Heart right ventricle (tissue), 16 donors: ENCODE data around the gene HPCAL1. TPM values are rescaled to one million over a fixed set of nuclear protein-coding genes. Genes with fewer than 3 reads are reported as not detected.

Source experiments
- ATAC-seq, 8 donors: fragments of 200-7000 bp; cut with Tn5 transposase; one replicate each; pipeline ENCODE4 v1.9.1; 2020; ENCODE audit warnings: mild to moderate bottlenecking in 8 of 8, moderate library complexity in 8 of 8, moderate number of reproducible peaks in 1 of 8
- DNase-seq, 2 donors: peaks; one replicate each; pipeline ENCODE4 v3.0.0-alpha.2; 2020
- H3K27ac ChIP-seq, 10 donors: fragments of 200-600 bp; sonication (generic) in 2 of 10; one replicate each; pipeline versions ENCODE4 v1.5.0 to v1.8.0; 2020 to 2022; ENCODE audit warnings: mild to moderate bottlenecking in 3 of 10
- H3K27me3 ChIP-seq, 7 donors: fragments of 200-600 bp; one replicate each; pipeline ENCODE4 v1.8.0; 2021 to 2022; ENCODE audit warnings: mild to moderate bottlenecking in 2 of 7
- H3K36me3 ChIP-seq, 9 donors: fragments of 200-600 bp; sonication (generic) in 1 of 9; one replicate each; pipeline versions ENCODE4 v1.5.0 to v1.8.0; 2020 to 2022; ENCODE audit warnings: mild to moderate bottlenecking in 2 of 9
- H3K4me1 ChIP-seq, 9 donors: fragments of 200-600 bp; sonication (generic) in 1 of 9; one replicate each; pipeline versions ENCODE4 v1.5.0 to v1.8.0; 2020 to 2022; ENCODE audit warnings: mild to moderate bottlenecking in 4 of 9
- H3K4me3 ChIP-seq, 10 donors: fragments of 200-600 bp; sonication (generic) in 2 of 10; one replicate each; pipeline versions ENCODE4 v1.5.0 to v1.8.0; 2020 to 2022; ENCODE audit warnings: mild to moderate bottlenecking in 7 of 10, moderate library complexity in 2 of 10
- H3K9me3 ChIP-seq, 11 donors: fragments of 200-600 bp in 10 of 11; sonication (generic) in 2 of 11; one replicate each; pipeline versions ENCODE4 v1.5.0 to v1.8.0; 2013 to 2022; ENCODE audit warnings: mild to moderate bottlenecking in 2 of 11, control low read depth in 1 of 11, moderate library complexity in 1 of 11
- CTCF ChIP-seq, 9 donors: fragments of 200-600 bp; sonication (generic) in 2 of 9; IDR thresholded peaks; one replicate each; pipeline versions ENCODE4 v1.5.0 to v1.8.0; 2021 to 2022; ENCODE audit warnings: antibody characterized with exemption in 9 of 9, mild to moderate bottlenecking in 5 of 9, moderate library complexity in 1 of 9
- WGBS, 2 donors: extraction: QIAGEN DNeasy Blood & Tissue Kit; methylation state at CpG; one replicate each; pipeline ENCODE4 v1.1.7; 2013; ENCODE audit warnings: inconsistent platforms in 1 of 2; 5-methylcytosine and 5-hydroxymethylcytosine counted together
- intact Hi-C, 10 donors: fragments of 100-400 bp; cut with DNase I; formaldehyde crosslinking; loops; one replicate each; pipeline versions ENCODE4 v1.11.1 to v1.14.2; 2022
- polyA plus RNA-seq, 2 donors: library from polyadenylated mRNA; stranded (reverse); fragments of 200-250 nt; gene quantifications; one replicate each; pipeline ENCODE4 v1.2.3, GENCODE V29; 2013
- total RNA-seq, 10 donors: library from RNA; stranded (reverse); fragmentation: NEBNext Ultra II Directional in 3 of 10; extraction: Animal tissue kit (Norgen Biotek cat#: 25700) in 3 of 10; gene quantifications; one replicate each; pipeline versions ENCODE4 v1.2.1 to v1.2.4, GENCODE V29; 2021 to 2023
- donor health status: Arrhythmogenic right ventricular cardiomyopathy.
- donor health status: ischemic (EF 13 %, LVEDD 7.1; RV severe dilation, severe dysfunction).
- donor health status: healthy with polysubstance abuse.
- donor health status: DM: no; HTN: yes; CAD: no.
- donor health status: DM: no; HTN: no; CAD: no.
- donor health status: ischemic (EF 25% LVEDD 6.9; RV normal size, moderate dysfunction).
- donor health status: ischemic (EF 25% LVEDD 5.7; RV mildly dilated, moderate dysfunction).
- donor health status: healthy.
- donor health status: DM: yes; HTN: yes; CAD: no.
- donor health status: Ischemic cardiomyopathy.
- donor health status: ischemic (EF 35%, LVEDD 5.7; RV mildly dilated, moderate dysfunction).
- donor health status: nonischemic (EF 11% LVEDD 7.7; RV severe dilation, severe dysfunction).
- donor health status: DM: yes; HTN: yes; CAD: no.
- donor health status: PGD.
- donor health status: ischemic (EF 29% LVEDD 5.4; RV normal size, mild dysfunction).
- donor health status: nonischemic (EF 23%, LVEDD 6.1; RV moderate dilation, normal function).

The HPCAL1 gene
- total and polyA plus RNA-seq, 12 donors: 15.8 to 49.2 (median 27.5) TPM

GRCh38 chr2:10337449-10338269 is 35.0 kb downstream of the HPCAL1 start:
- DNase-seq: no peak
- intact Hi-C loops: no loop called here
- ATAC-seq: no peak
- H3K4me3 ChIP-seq: no peak overlapping the region
- H3K4me1 ChIP-seq: peaks cover 0 to 21% (median 7%) of the 10 kb centered on the region in 9 donors
- WGBS, 2 donors: 87% methylated on average over 16 of the region's 16 CpGs
- H3K36me3 ChIP-seq: peaks cover 0 to 4% (median 0%) of the 10 kb centered on the region in 9 donors
- H3K27me3 ChIP-seq: no peaks in the 10 kb centered on the region
- no peak overlapping the region for H3K27ac ChIP-seq
- H3K9me3 ChIP-seq: peaks cover 0 to 14% (median 5%) of the 10 kb centered on the region in 11 donors
- TF ChIP-seq CTCF (IDR thresholded peaks at IDR 0.05): no peak

- peaks cover 0 to 14% (median 5%) of the 10 kb centered on the region in 11 donors for H3K9me3 ChIP-seq
- WGBS, 2 donors: 96% methylated on average over 16 of the region's 16 CpGs
- no peak overlapping the region for H3K27ac ChIP-seq
- no peak for DNase-seq
- H3K36me3 ChIP-seq: peaks cover 0 to 4% (median 0%) of the 10 kb centered on the region in 9 donors
- no peaks in the 10 kb centered on the region for H3K27me3 ChIP-seq
- H3K4me3 ChIP-seq: no peak overlapping the region
- TF ChIP-seq CTCF (IDR thresholded peaks at IDR 0.05): no peak
- peaks cover 0 to 14% (median 5%) of the 10 kb centered on the region in 9 donors for H3K4me1 ChIP-seq
- intact Hi-C loops: no loop called here
- peak in 1 of 8 donors; percentile 30 for ATAC-seq
These were observed 35.8 kb downstream of the HPCAL1 start for GRCh38 chr2:10338270-10339188.

- DNase-seq (no peak), ATAC-seq (no peak)
- H3K27me3 ChIP-seq: no peaks in the 10 kb centered on the region
- H3K36me3 ChIP-seq: peaks cover 0 to 4% (median 0%) of the 10 kb centered on the region in 9 donors
- peaks cover 0 to 10% (median 4%) of the 10 kb centered on the region in 11 donors for H3K9me3 ChIP-seq
- TF ChIP-seq CTCF (IDR thresholded peaks at IDR 0.05): no peak
- H3K4me3 ChIP-seq: no peak overlapping the region
- 94% methylated on average over 17 of the region's 17 CpGs for WGBS, 2 donors
- H3K27ac ChIP-seq: no peak overlapping the region
- intact Hi-C loops: no loop called here
- H3K4me1 ChIP-seq: peaks cover 0 to 27% (median 8%) of the 10 kb centered on the region in 9 donors
These were observed 37.2 kb downstream of the HPCAL1 start for GRCh38 chr2:10339647-10340592.
